ENCODE measurements around the gene RXRB. TPM values are rescaled to one million over a fixed set of nuclear protein-coding genes. Genes with fewer than 3 reads are reported as not detected.

The RXRB gene
- 10 to 100 TPM; 19.2 to 32.3 TPM for total RNA-seq
- 10 to 100 TPM; 61.6 to 79.0 TPM for polyA plus RNA-seq (ENCODE audit: insufficient read length in 2 of 2)
- long read RNA-seq, donor 1, transcript RXRB-201 (10 exons, 2,908 nt), result minor isoform, 6 of 139 reads
- long read RNA-seq, donor 1, transcript RXRB-202 (10 exons, 2,846 nt), result major isoform, 9 of 139 reads
- long read RNA-seq, donor 1, partial matches to known transcripts, result 97 of 139 reads
- long read RNA-seq, donor 1, other reads (novel, unspliced or antisense), result 26 of 139 reads
- long read RNA-seq, donor 2, partial matches to known transcripts, result 5 of 11 reads
- long read RNA-seq, donor 2, other reads (novel, unspliced or antisense), result 0 of 11 reads
- long read RNA-seq, donor 3, partial matches to known transcripts, result 39 of 55 reads
- long read RNA-seq, donor 3, other reads (novel, unspliced or antisense), result 8 of 55 reads
- long read RNA-seq, donor 4, partial matches to known transcripts, result 249 of 256 reads
- long read RNA-seq, donor 4, other reads (novel, unspliced or antisense), result 0 of 256 reads

- peak; percentile 98 to 100 (median 100) for DNase-seq (ENCODE audit: low read depth in 4 of 6, low spot score in 6 of 6)
- 0% methylated on average over 57 of the region's 68 CpGs for WGBS (ENCODE audit: insufficient coverage)
- Histone ChIP-seq H3K27me3 (ENCODE audit: control insufficient read depth, insufficient read depth, low read length) (no peaks in the 10 kb centered on the region), H3K9me3 (ENCODE audit: control insufficient read depth, insufficient read depth, low read length) (no peaks in the 10 kb centered on the region), H3K4me1 (ENCODE audit: control insufficient read depth, insufficient read depth, low read length) (peaks cover 62% of the 10 kb centered on the region), H3K27ac (ENCODE audit: low read depth, low read length) (peak within 1 kb of the TSS; percentile 97), H3K36me3 (ENCODE audit: control insufficient read depth, insufficient read depth, low read length) (peaks cover 49% of the 10 kb centered on the region), H3K4me3 (ENCODE audit: low read depth, low read length) (peak within 1 kb of the TSS; percentile 91)
Measured at GRCh38 chr6:33200219-33201146, at the start of gene RXRB, which contains the start of gene SLC39A7. TSS of gene RXRB (minus strand) at chr6:33200665. CDS start at chr6:33200476, 189 bp downstream. TSS of gene SLC39A7 (plus strand) at chr6:33200867. CDS start at chr6:33201246, 379 bp downstream.

GRCh38 chr6:33249732-33250630, 49.5 kb upstream of the RXRB start:
- Histone ChIP-seq H3K9me3 (ENCODE audit: control insufficient read depth, insufficient read depth, low read length) (no peaks in the 10 kb centered on the region), H3K4me1 (ENCODE audit: control insufficient read depth, insufficient read depth, low read length) (peaks cover 19% of the 10 kb centered on the region), H3K27ac (ENCODE audit: low read depth, low read length) (peak overlapping the region; percentile 94), H3K27me3 (ENCODE audit: control insufficient read depth, insufficient read depth, low read length) (no peaks in the 10 kb centered on the region), H3K36me3 (ENCODE audit: control insufficient read depth, insufficient read depth, low read length) (peaks cover 21% of the 10 kb centered on the region), H3K4me3 (ENCODE audit: low read depth, low read length) (peak overlapping the region; percentile 83)
- no peak for DNase-seq (ENCODE audit: low read depth in 4 of 6, low spot score in 6 of 6)
- 3% methylated on average over 12 of the region's 15 CpGs for WGBS (ENCODE audit: insufficient coverage)

GRCh38 chr6:33248932-33249731, 48.7 kb upstream of the RXRB start:
- peak; percentile 93 to 99 (median 96) for DNase-seq (ENCODE audit: low read depth in 4 of 6, low spot score in 6 of 6)
- under 1% methylated on average over 48 of the region's 58 CpGs for WGBS (ENCODE audit: insufficient coverage)
- Histone ChIP-seq H3K4me3 (ENCODE audit: low read depth, low read length) (peak overlapping the region; percentile 83), H3K9me3 (ENCODE audit: control insufficient read depth, insufficient read depth, low read length) (no peaks in the 10 kb centered on the region), H3K27me3 (ENCODE audit: control insufficient read depth, insufficient read depth, low read length) (no peaks in the 10 kb centered on the region), H3K4me1 (ENCODE audit: control insufficient read depth, insufficient read depth, low read length) (peaks cover 19% of the 10 kb centered on the region), H3K36me3 (ENCODE audit: control insufficient read depth, insufficient read depth, low read length) (peaks cover 18% of the 10 kb centered on the region), H3K27ac (ENCODE audit: low read depth, low read length) (peak overlapping the region; percentile 94)

- WGBS (ENCODE audit: insufficient coverage), result under 1% methylated on average over 18 of the region's 18 CpGs
- peak overlapping the region; percentile 88 for H3K27ac ChIP-seq (ENCODE audit: low read depth, low read length)
- peak in 2 of 6 donors; percentile 19 to 30 for DNase-seq (ENCODE audit: low read depth in 4 of 6, low spot score in 6 of 6)
Measured at GRCh38 chr6:33248643-33248931, 48.1 kb upstream of the RXRB start.

GRCh38 chr6:33247977-33248642, 47.6 kb upstream of the RXRB start:
- H3K9me3 ChIP-seq (ENCODE audit: control insufficient read depth, insufficient read depth, low read length), result no peaks in the 10 kb centered on the region
- no peaks in the 10 kb centered on the region for H3K27me3 ChIP-seq (ENCODE audit: control insufficient read depth, insufficient read depth, low read length)
- under 1% methylated on average over 24 of the region's 28 CpGs for WGBS (ENCODE audit: insufficient coverage)
- peaks cover 19% of the 10 kb centered on the region for H3K4me1 ChIP-seq (ENCODE audit: control insufficient read depth, insufficient read depth, low read length)
- H3K36me3 ChIP-seq (ENCODE audit: control insufficient read depth, insufficient read depth, low read length), result peaks cover 16% of the 10 kb centered on the region
- H3K4me3 ChIP-seq (ENCODE audit: low read depth, low read length), result peak overlapping the region; percentile 83
- H3K27ac ChIP-seq (ENCODE audit: low read depth, low read length), result peak overlapping the region; percentile 88
- DNase-seq (ENCODE audit: low read depth in 4 of 6, low spot score in 6 of 6), result peak; percentile 72 to 95 (median 86)

More at GRCh38 chr6:33248643-33248931, 48.1 kb upstream of the RXRB start:
- Histone ChIP-seq H3K27me3 (ENCODE audit: control insufficient read depth, insufficient read depth, low read length) (no peaks in the 10 kb centered on the region), H3K9me3 (ENCODE audit: control insufficient read depth, insufficient read depth, low read length) (no peaks in the 10 kb centered on the region), H3K4me3 (ENCODE audit: low read depth, low read length) (peak overlapping the region; percentile 83), H3K4me1 (ENCODE audit: control insufficient read depth, insufficient read depth, low read length) (peaks cover 19% of the 10 kb centered on the region), H3K36me3 (ENCODE audit: control insufficient read depth, insufficient read depth, low read length) (peaks cover 18% of the 10 kb centered on the region)

- no peak for DNase-seq (ENCODE audit: low read depth in 4 of 6, low spot score in 6 of 6)
- no peak overlapping the region for H3K4me3 ChIP-seq (ENCODE audit: low read depth, low read length)
- H3K36me3 ChIP-seq (ENCODE audit: control insufficient read depth, insufficient read depth, low read length), result no peaks in the 10 kb centered on the region
- peaks cover 3% of the 10 kb centered on the region for H3K4me1 ChIP-seq (ENCODE audit: control insufficient read depth, insufficient read depth, low read length)
- H3K27me3 ChIP-seq (ENCODE audit: control insufficient read depth, insufficient read depth, low read length), result peaks cover 4% of the 10 kb centered on the region
- H3K27ac ChIP-seq (ENCODE audit: low read depth, low read length), result no peak overlapping the region
- no peaks in the 10 kb centered on the region for H3K9me3 ChIP-seq (ENCODE audit: control insufficient read depth, insufficient read depth, low read length)
- WGBS (ENCODE audit: insufficient coverage), result no CpG with 5 or more reads among the region's 1 CpG
Measured at GRCh38 chr6:33243476-33243875, 43.0 kb upstream of the RXRB start.

GRCh38 chr6:33241968-33242367, 41.5 kb upstream of the RXRB start:
- H3K4me3 ChIP-seq (ENCODE audit: low read depth, low read length), result no peak overlapping the region
- no peaks in the 10 kb centered on the region for H3K9me3 ChIP-seq (ENCODE audit: control insufficient read depth, insufficient read depth, low read length)
- peaks cover 4% of the 10 kb centered on the region for H3K27me3 ChIP-seq (ENCODE audit: control insufficient read depth, insufficient read depth, low read length)
- H3K27ac ChIP-seq (ENCODE audit: low read depth, low read length), result no peak overlapping the region
- no peak for DNase-seq (ENCODE audit: low read depth in 4 of 6, low spot score in 6 of 6)
- no peaks in the 10 kb centered on the region for H3K36me3 ChIP-seq (ENCODE audit: control insufficient read depth, insufficient read depth, low read length)
- no CpG with 5 or more reads among the region's 3 CpGs for WGBS (ENCODE audit: insufficient coverage)
- no peaks in the 10 kb centered on the region for H3K4me1 ChIP-seq (ENCODE audit: control insufficient read depth, insufficient read depth, low read length)

GRCh38 chr6:33237741-33238140, 37.3 kb upstream of the RXRB start:
- H3K4me3 ChIP-seq (ENCODE audit: low read depth, low read length), result no peak overlapping the region
- DNase-seq (ENCODE audit: low read depth in 4 of 6, low spot score in 6 of 6), result no peak
- peaks cover 9% of the 10 kb centered on the region for H3K27me3 ChIP-seq (ENCODE audit: control insufficient read depth, insufficient read depth, low read length)
- 63% methylated on average over 2 of the region's 2 CpGs for WGBS (ENCODE audit: insufficient coverage)
- H3K36me3 ChIP-seq (ENCODE audit: control insufficient read depth, insufficient read depth, low read length), result no peaks in the 10 kb centered on the region
- H3K27ac ChIP-seq (ENCODE audit: low read depth, low read length), result no peak overlapping the region
- no peaks in the 10 kb centered on the region for H3K4me1 ChIP-seq (ENCODE audit: control insufficient read depth, insufficient read depth, low read length)
- H3K9me3 ChIP-seq (ENCODE audit: control insufficient read depth, insufficient read depth, low read length), result no peaks in the 10 kb centered on the region

All from spinal cord (tissue), 10 donors.